Measurements from ENCODE around the gene PHOSPHO2.

Gene PHOSPHO2

GRCh38 chr2:169711751-169712509 is 17.7 kb downstream of the PHOSPHO2 start:
- Histone ChIP-seq H3K27me3 (ENCODE audit: low read depth, low read length) (no peaks in the 10 kb centered on the region), H2AFZ (ENCODE audit: low read depth, low read length) (no peak overlapping the region), H3K4me2 (ENCODE audit: low read length) (no peak overlapping the region), H3K4me1 (ENCODE audit: low read length) (no peaks in the 10 kb centered on the region), H3K27ac (ENCODE audit: low read length) (no peak overlapping the region), H3K9me3 (ENCODE audit: insufficient read depth, low read length) (no peaks in the 10 kb centered on the region), H3K79me2 (ENCODE audit: low read length) (no peaks in the 10 kb centered on the region), H4K20me1 (ENCODE audit: insufficient read depth, low read length) (no peaks in the 10 kb centered on the region), H3K4me3 (ENCODE audit: low read length) (no peak overlapping the region), H3K36me3 (replicated peaks; ENCODE audit: low read depth, low read length) (no peaks in the 10 kb centered on the region), H3K9ac (ENCODE audit: low read length) (no peak overlapping the region)
- TF ChIP-seq, protein P1, sequence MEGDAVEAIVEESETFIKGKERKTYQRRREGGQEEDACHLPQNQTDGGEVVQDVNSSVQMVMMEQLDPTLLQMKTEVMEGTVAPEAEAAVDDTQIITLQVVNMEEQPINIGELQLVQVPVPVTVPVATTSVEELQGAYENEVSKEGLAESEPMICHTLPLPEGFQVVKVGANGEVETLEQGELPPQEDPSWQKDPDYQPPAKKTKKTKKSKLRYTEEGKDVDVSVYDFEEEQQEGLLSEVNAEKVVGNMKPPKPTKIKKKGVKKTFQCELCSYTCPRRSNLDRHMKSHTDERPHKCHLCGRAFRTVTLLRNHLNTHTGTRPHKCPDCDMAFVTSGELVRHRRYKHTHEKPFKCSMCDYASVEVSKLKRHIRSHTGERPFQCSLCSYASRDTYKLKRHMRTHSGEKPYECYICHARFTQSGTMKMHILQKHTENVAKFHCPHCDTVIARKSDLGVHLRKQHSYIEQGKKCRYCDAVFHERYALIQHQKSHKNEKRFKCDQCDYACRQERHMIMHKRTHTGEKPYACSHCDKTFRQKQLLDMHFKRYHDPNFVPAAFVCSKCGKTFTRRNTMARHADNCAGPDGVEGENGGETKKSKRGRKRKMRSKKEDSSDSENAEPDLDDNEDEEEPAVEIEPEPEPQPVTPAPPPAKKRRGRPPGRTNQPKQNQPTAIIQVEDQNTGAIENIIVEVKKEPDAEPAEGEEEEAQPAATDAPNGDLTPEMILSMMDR (IDR thresholded peaks at IDR 0.05; ENCODE audit: low read depth, low read length), result no peak
- TF ChIP-seq EZH2phosphoT487 (IDR thresholded peaks at IDR 0.05; ENCODE audit: low read depth), result no peak

GRCh38 chr2:169712791-169713227 is 18.5 kb downstream of the PHOSPHO2 start:
- no peaks in the 10 kb centered on the region for H3K4me1 ChIP-seq (ENCODE audit: low read length)
- no peaks in the 10 kb centered on the region for H3K27me3 ChIP-seq (ENCODE audit: low read depth, low read length)
- H3K9ac ChIP-seq (ENCODE audit: low read length), result no peak overlapping the region
- H3K36me3 ChIP-seq (replicated peaks; ENCODE audit: low read depth, low read length), result no peaks in the 10 kb centered on the region
- H2AFZ ChIP-seq (ENCODE audit: low read depth, low read length), result no peak overlapping the region
- H3K27ac ChIP-seq (ENCODE audit: low read length), result no peak overlapping the region
- H3K79me2 ChIP-seq (ENCODE audit: low read length), result no peaks in the 10 kb centered on the region
- no peak for TF ChIP-seq EZH2phosphoT487 (IDR thresholded peaks at IDR 0.05; ENCODE audit: low read depth)
- TF ChIP-seq, protein P1 (IDR thresholded peaks at IDR 0.05; ENCODE audit: low read depth, low read length), result no peak
- no peaks in the 10 kb centered on the region for H3K9me3 ChIP-seq (ENCODE audit: insufficient read depth, low read length)
- H4K20me1 ChIP-seq (ENCODE audit: insufficient read depth, low read length), result no peaks in the 10 kb centered on the region
- no peak overlapping the region for H3K4me3 ChIP-seq (ENCODE audit: low read length)
- no peak overlapping the region for H3K4me2 ChIP-seq (ENCODE audit: low read length)

DNA sequence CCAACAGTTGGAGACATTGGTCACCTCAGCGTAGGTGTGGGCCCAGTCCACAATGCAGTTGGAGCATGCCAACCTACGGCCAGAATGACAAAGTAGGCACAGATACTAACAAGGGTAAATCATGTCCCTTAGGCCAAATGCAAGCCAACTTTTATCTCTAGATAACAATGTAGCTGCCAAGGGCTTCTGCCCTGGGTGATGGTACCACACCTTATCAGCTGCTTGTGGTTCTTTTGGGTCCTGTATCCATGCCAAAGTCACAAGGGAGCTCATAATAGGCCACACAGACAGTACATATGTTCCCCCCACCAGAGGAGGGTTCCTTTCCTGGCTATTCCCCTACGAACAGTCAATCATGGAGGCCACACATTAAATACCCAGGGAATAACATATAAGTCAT is 19.1 kb downstream of the PHOSPHO2 start:
- H2AFZ ChIP-seq (ENCODE audit: low read depth, low read length), result no peak overlapping the region
- H3K27ac ChIP-seq (ENCODE audit: low read length), result no peak overlapping the region
- H3K4me2 ChIP-seq (ENCODE audit: low read length), result no peak overlapping the region
- H4K20me1 ChIP-seq (ENCODE audit: insufficient read depth, low read length), result no peaks in the 10 kb centered on the region
- H3K9ac ChIP-seq (ENCODE audit: low read length), result no peak overlapping the region
- H3K27me3 ChIP-seq (ENCODE audit: low read depth, low read length), result no peaks in the 10 kb centered on the region
- no peaks in the 10 kb centered on the region for H3K36me3 ChIP-seq (replicated peaks; ENCODE audit: low read depth, low read length)
- H3K4me1 ChIP-seq (ENCODE audit: low read length), result no peaks in the 10 kb centered on the region
- TF ChIP-seq EZH2phosphoT487 (IDR thresholded peaks at IDR 0.05; ENCODE audit: low read depth), result no peak
- TF ChIP-seq, protein P1 (IDR thresholded peaks at IDR 0.05; ENCODE audit: low read depth, low read length), result no peak
- no peaks in the 10 kb centered on the region for H3K79me2 ChIP-seq (ENCODE audit: low read length)
- H3K4me3 ChIP-seq (ENCODE audit: low read length), result no peak overlapping the region
- no peaks in the 10 kb centered on the region for H3K9me3 ChIP-seq (ENCODE audit: insufficient read depth, low read length)

- Histone ChIP-seq H3K36me3 (replicated peaks; ENCODE audit: low read depth, low read length) (no peaks in the 10 kb centered on the region), H3K4me2 (ENCODE audit: low read length) (no peak overlapping the region), H2AFZ (ENCODE audit: low read depth, low read length) (no peak overlapping the region), H4K20me1 (ENCODE audit: insufficient read depth, low read length) (no peaks in the 10 kb centered on the region), H3K9me3 (ENCODE audit: insufficient read depth, low read length) (no peaks in the 10 kb centered on the region), H3K27me3 (ENCODE audit: low read depth, low read length) (no peaks in the 10 kb centered on the region), H3K4me3 (ENCODE audit: low read length) (no peak overlapping the region), H3K9ac (ENCODE audit: low read length) (no peak overlapping the region), H3K4me1 (ENCODE audit: low read length) (no peaks in the 10 kb centered on the region), H3K27ac (ENCODE audit: low read length) (no peak overlapping the region), H3K79me2 (ENCODE audit: low read length) (no peaks in the 10 kb centered on the region)
- TF ChIP-seq, protein P1 (IDR thresholded peaks at IDR 0.05; ENCODE audit: low read depth, low read length), result no peak
- TF ChIP-seq EZH2phosphoT487 (IDR thresholded peaks at IDR 0.05; ENCODE audit: low read depth), result no peak
Measured at GRCh38 chr2:169714699-169715098, 20.4 kb downstream of the PHOSPHO2 start.

Data from OCI-LY3 (cell line).